ENCODE data around the gene DAGLA.

GRCh38 chr11:61733120-61733978 is 53.2 kb downstream of the DAGLA start:
- TF ChIP-seq CTCF (IDR thresholded peaks at IDR 0.05) (peak; percentile 97 to 99 (median 99)), POLR2A (IDR thresholded peaks at IDR 0.05) (no peak)
